MM.1S (cell line): Measurements from ENCODE around the gene HOXD9.

ENCODE experiments used
- DNase-seq: peaks from one replicate; pipeline ENCODE4 v3.0.0-alpha.2; 2015
- H2AFZ ChIP-seq: fragments of 300-600 bp; sonication (generic); 2 replicates; pipeline ENCODE4 v1.6.0; 2016; ENCODE audit warnings: antibody characterized with exemption, low read length
- H3F3A ChIP-seq: fragments of 300-600 bp; sonication (generic); 2 replicates; pipeline ENCODE4 v1.6.1; 2016; ENCODE audit warnings: mild to moderate bottlenecking, antibody characterized with exemption, low read length, moderate library complexity, mixed read lengths; ENCODE audit not compliant: insufficient read depth
- H3K27ac ChIP-seq: fragments of 300-600 bp; sonication (generic); 2 replicates; pipeline ENCODE4 v1.5.1; 2016; ENCODE audit warnings: mild to moderate bottlenecking, low read length
- H3K27me3 ChIP-seq: fragments of 300-600 bp; sonication (generic); replicated peaks from 2 replicates; pipeline ENCODE4 v1.6.0; 2016; ENCODE audit warnings: low read length; ENCODE audit not compliant: insufficient read depth
- H3K36me3 ChIP-seq: fragments of 300-600 bp; sonication (generic); replicated peaks from 2 replicates; pipeline ENCODE4 v1.6.1; 2016; ENCODE audit warnings: mild to moderate bottlenecking, low read length, mixed read lengths; ENCODE audit not compliant: insufficient read depth
- H3K4me1 ChIP-seq: fragments of 300-600 bp; sonication (generic); 2 replicates; pipeline ENCODE4 v1.6.1; 2016; ENCODE audit warnings: low read length, mixed read lengths
- H3K4me2 ChIP-seq: fragments of 300-600 bp; sonication (generic); 2 replicates; pipeline ENCODE4 v1.6.0; 2016; ENCODE audit warnings: low read depth, low read length
- H3K4me3 ChIP-seq: fragments of 300-600 bp; sonication (generic); 2 replicates; pipeline ENCODE4 v1.5.1; 2016; ENCODE audit warnings: low read length, mixed read lengths
- H3K79me2 ChIP-seq: fragments of 300-600 bp; sonication (generic); 2 replicates; pipeline ENCODE4 v1.6.1; 2016; ENCODE audit warnings: mixed run types, low read length, mixed read lengths
- H3K9ac ChIP-seq: fragments of 300-600 bp; sonication (generic); 2 replicates; pipeline ENCODE4 v1.6.1; 2016; ENCODE audit warnings: low read length, mixed read lengths
- H3K9me2 ChIP-seq: fragments of 300-600 bp; sonication (generic); replicated peaks from 2 replicates; pipeline ENCODE4 v1.6.1; 2016; ENCODE audit warnings: mild to moderate bottlenecking, low read length, mixed read lengths; ENCODE audit not compliant: insufficient read depth
- H3K9me3 ChIP-seq: fragments of 300-600 bp; sonication (generic); replicated peaks from 2 replicates; pipeline ENCODE4 v1.6.1; 2016; ENCODE audit warnings: mild to moderate bottlenecking, low read length, mixed read lengths; ENCODE audit not compliant: insufficient read depth
- H4K20me1 ChIP-seq: fragments of 300-600 bp; sonication (generic); 2 replicates; pipeline ENCODE4 v1.6.1; 2016; ENCODE audit warnings: mild to moderate bottlenecking, low read length, moderate library complexity, mixed read lengths; ENCODE audit not compliant: insufficient read depth
- EZH2 ChIP-seq: fragments of 300-600 bp; sonication (generic); optimal IDR thresholded peaks from 2 replicates; pipeline ENCODE3; 2017; ENCODE audit warnings: low read depth, mild to moderate bottlenecking, antibody characterized with exemption, low read length, mixed read lengths
- EZH2phosphoT487 ChIP-seq: fragments of 300-600 bp; sonication (generic); IDR thresholded peaks from 2 replicates; pipeline ENCODE4 v1.6.1; 2018; ENCODE audit warnings: antibody characterized with exemption, low read length
- TF ChIP-seq, protein P1 (sequence below): fragments of 300-600 bp; sonication (generic); IDR thresholded peaks from 2 replicates; pipeline ENCODE4 v1.5.1; 2016; ENCODE audit warnings: antibody characterized with exemption, low read length, mixed read lengths

The HOXD9 gene

DNA sequence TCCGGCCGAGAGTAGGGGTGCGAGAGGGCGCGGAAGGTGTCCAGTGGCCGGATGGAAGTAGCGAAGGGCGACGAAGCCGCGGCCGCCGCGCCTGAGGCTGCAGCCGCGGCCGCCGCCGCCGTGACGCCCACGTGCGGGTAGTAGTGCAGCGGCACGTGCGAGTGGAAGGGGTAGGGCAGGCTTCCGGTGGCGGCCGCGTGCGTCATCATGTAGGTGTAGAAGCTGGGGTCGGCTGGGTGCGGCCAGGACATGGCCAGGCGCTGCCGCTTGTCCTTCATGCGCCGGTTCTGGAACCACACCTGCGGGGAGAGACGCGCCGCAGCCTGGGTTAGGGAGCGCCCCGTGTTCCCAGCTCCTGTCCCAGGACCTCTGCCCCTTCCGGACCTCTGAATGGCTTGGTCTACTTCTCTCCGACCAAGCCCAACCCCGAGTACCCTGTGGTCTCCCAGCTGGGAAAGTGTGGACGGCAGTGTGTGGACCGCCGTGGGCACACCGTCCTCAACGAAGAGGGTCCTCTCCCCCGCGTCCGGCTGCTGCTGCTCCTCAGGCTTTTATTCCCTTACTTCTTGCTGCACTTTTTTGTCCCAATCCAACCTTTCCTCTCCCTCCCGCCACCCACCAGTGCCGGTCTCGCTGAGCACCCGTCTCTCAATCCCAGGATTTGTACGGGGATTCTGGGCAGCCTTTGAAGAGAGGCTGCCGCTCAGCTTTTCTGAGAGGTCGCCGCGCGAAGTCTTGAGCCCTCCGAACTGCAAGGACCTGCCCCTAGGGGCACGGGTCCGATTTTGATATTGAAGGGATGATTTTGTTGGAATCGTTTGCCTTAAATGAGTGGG lies 41.8 kb upstream of the HOXD9 start:
- DNase-seq = no peak
- Histone ChIP-seq H4K20me1 (no peaks in the 10 kb centered on the region), H3K27me3 (no peaks in the 10 kb centered on the region), H3K4me2 (no peak overlapping the region), H2AFZ (no peak overlapping the region), H3K79me2 (no peaks in the 10 kb centered on the region), H3K9ac (no peak overlapping the region), H3K9me3 (no peaks in the 10 kb centered on the region), H3K27ac (no peak overlapping the region), H3F3A (no peaks in the 10 kb centered on the region), H3K4me3 (no peak overlapping the region), H3K4me1 (no peaks in the 10 kb centered on the region), H3K9me2 (no peaks in the 10 kb centered on the region), H3K36me3 (no peaks in the 10 kb centered on the region)
- TF ChIP-seq EZH2phosphoT487 (no peak), EZH2 (no peak)
- TF ChIP-seq, protein P1, sequence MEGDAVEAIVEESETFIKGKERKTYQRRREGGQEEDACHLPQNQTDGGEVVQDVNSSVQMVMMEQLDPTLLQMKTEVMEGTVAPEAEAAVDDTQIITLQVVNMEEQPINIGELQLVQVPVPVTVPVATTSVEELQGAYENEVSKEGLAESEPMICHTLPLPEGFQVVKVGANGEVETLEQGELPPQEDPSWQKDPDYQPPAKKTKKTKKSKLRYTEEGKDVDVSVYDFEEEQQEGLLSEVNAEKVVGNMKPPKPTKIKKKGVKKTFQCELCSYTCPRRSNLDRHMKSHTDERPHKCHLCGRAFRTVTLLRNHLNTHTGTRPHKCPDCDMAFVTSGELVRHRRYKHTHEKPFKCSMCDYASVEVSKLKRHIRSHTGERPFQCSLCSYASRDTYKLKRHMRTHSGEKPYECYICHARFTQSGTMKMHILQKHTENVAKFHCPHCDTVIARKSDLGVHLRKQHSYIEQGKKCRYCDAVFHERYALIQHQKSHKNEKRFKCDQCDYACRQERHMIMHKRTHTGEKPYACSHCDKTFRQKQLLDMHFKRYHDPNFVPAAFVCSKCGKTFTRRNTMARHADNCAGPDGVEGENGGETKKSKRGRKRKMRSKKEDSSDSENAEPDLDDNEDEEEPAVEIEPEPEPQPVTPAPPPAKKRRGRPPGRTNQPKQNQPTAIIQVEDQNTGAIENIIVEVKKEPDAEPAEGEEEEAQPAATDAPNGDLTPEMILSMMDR = no peak

DNA sequence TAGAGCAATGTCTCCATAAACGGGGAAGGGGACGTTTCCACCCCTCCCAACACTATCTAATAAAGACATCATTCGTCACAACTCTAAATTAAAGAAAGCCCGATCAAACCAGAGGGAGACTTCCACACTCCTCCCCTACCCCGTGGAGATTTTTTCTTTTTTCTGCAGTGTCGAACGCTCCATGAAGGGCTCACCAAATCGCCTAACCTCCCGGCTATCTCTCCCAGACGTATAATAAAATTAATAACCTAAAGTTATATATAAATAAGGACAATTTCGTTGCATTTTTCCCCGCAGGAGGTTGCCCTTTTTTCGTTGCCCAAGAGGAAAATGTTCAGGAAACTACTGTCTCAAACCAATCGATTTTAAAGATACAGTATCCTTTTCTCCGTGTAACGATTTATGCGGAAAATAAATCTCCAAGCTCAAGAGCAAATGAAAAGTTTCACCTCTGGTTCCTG lies 41.1 kb upstream of the HOXD9 start:
- no peak overlapping the region for H3K27ac ChIP-seq
- DNase-seq = no peak
- H3K36me3 ChIP-seq = no peaks in the 10 kb centered on the region
- no peak overlapping the region for H3K9ac ChIP-seq
- no peak overlapping the region for H3K4me2 ChIP-seq
- TF ChIP-seq, protein P1 = no peak
- TF ChIP-seq EZH2phosphoT487 (no peak), EZH2 (no peak)
- H3K9me2 ChIP-seq = no peaks in the 10 kb centered on the region
- no peaks in the 10 kb centered on the region for H3K79me2 ChIP-seq
- H3K4me3 ChIP-seq = no peak overlapping the region
- H3K9me3 ChIP-seq = no peaks in the 10 kb centered on the region
- H4K20me1 ChIP-seq = no peaks in the 10 kb centered on the region
- no peaks in the 10 kb centered on the region for H3F3A ChIP-seq
- H3K27me3 ChIP-seq = no peaks in the 10 kb centered on the region
- H3K4me1 ChIP-seq = no peaks in the 10 kb centered on the region
- no peak overlapping the region for H2AFZ ChIP-seq

DNA sequence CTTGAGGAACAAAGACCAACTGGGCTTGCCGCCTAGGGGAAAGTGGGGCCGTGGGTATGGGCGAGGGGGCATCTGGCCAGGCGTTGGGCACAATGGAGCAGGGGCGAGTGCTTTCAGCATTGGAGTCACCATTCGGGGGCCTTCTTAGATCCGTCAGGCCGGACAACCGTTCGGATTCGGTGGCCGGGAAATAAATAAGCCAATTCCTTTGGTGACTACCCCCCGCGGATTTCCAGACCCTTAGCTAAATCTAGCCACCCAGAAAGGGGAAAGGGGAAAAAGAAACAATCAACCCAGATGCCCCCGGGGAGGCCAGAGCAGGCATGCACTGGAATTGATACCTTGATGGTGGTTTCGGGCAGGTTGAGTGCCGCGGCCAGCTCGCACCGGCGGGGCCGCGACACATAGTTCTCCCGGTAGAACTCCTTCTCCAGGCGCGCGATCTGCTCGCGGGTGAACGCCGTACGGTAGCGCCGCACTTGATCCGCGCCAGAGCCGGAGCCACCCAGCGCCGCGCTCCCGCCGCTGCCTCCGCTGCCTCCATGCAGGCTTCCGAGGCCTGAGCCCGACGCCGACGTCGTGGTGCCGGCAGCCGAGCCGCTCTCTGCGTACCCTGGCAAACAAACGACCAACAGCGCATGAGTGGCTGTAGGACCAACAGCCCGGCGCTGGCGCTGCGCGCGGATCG lies 40.5 kb upstream of the HOXD9 start:
- TF ChIP-seq, protein P1 = no peak
- no peak for TF ChIP-seq EZH2phosphoT487
- TF ChIP-seq EZH2 = no peak
- Histone ChIP-seq H3K9me2 (no peaks in the 10 kb centered on the region), H3K9me3 (no peaks in the 10 kb centered on the region), H3F3A (no peaks in the 10 kb centered on the region), H3K36me3 (no peaks in the 10 kb centered on the region), H3K4me2 (no peak overlapping the region), H3K4me3 (no peak overlapping the region), H3K9ac (no peak overlapping the region), H4K20me1 (no peaks in the 10 kb centered on the region), H3K27ac (no peak overlapping the region), H2AFZ (no peak overlapping the region), H3K79me2 (no peaks in the 10 kb centered on the region), H3K4me1 (no peaks in the 10 kb centered on the region), H3K27me3 (no peaks in the 10 kb centered on the region)
- no peak for DNase-seq
